PFSK-1 (cell line): ENCODE results near the gene ZNF277.

Experiments
- POLR2AphosphoS5 ChIP-seq: IDR thresholded peaks from 2 replicates; pipeline ENCODE4 v1.6.1; 2012; ENCODE audit warnings: low read depth, mild to moderate bottlenecking, control low read depth, low read length, moderate library complexity
- SIN3A ChIP-seq: IDR thresholded peaks from 2 replicates; pipeline ENCODE4 v1.6.1; 2012; ENCODE audit warnings: mild to moderate bottlenecking, low read length, moderate library complexity, borderline replicate concordance; ENCODE audit not compliant: insufficient read depth

DNA sequence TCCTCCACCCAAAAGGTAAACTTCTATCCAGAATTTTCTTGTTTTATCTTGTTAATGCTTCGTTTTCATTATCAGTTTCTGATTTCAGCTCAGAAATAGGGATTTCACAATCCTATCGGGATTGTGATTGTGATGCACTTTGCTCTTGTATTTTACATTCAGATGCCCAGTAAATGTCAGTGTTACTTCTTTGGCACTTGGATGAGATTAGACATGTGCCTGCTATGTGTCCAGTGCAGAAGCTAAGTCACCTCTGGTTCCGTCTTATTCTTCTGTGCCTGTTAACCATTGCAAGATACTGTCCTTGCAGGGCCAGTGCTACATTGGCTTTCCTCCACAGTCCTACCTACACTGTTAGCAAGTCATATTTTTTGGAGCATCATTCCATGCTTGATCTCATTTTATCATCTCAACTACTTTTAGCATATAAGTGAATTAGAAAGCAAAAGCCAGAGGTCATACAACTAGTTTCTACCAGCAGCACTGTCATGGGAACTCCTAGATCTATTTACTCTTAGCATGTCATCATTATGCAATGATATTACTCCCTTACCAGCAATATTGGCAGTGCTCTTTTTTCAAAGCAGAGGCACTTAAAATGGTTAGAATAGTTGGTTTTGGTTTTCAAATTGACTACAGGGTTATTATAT lies 26.7 kb downstream of the ZNF277 start:
- TF ChIP-seq POLR2AphosphoS5 (no peak), SIN3A (no peak)
